HG02610 (cell line): ENCODE measurements around the gene EVA1C.
"Not testable (repeated sequence)": the region's sequence is repeated elsewhere in the genome, so short reads cannot be mapped to it uniquely, and the experiment has no call there.

Experiments
- ATAC-seq: cut with Tn5 transposase; IDR thresholded peaks from one replicate; pipeline ENCODE4 v1.9.1; 2021; ENCODE audit warnings: mild to moderate bottlenecking, moderate library complexity; ENCODE audit not compliant: unreplicated experiment

EVA1C gene

GRCh38 chr21:32423320-32424190 is 11.0 kb downstream of the EVA1C start:
- no peak for ATAC-seq

- ATAC-seq = no peak
Measured at GRCh38 chr21:32424191-32424535, 11.7 kb downstream of the EVA1C start.

DNA sequence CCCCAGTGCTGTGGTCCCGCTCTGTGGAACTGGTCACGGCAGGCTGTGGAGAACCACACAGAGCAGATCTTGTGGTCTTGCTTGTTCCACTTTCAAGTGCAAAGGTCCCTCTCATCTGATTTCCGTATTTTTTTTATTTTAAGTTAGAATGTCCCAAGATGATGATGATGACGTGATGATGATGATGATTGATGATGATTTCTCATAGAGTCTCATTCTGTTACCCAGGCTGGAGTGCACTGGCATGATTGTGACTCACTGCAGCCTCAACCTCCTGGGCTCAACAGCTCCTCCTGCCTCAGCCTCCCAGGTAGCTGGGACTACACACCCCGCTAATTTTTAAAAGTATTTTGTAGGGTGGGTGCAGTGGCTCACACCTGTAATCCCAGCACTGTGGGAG is 12.2 kb downstream of the EVA1C start:
- no peak for ATAC-seq

- ATAC-seq = no peak
Measured at GRCh38 chr21:32425628-32426027, 13.1 kb downstream of the EVA1C start.

GRCh38 chr21:32426066-32426465 is 13.6 kb downstream of the EVA1C start:
- no peak for ATAC-seq

GRCh38 chr21:32426592-32427051 is 14.1 kb downstream of the EVA1C start:
- no peak for ATAC-seq

- ATAC-seq = no peak
Measured at GRCh38 chr21:32427958-32428623, 15.6 kb downstream of the EVA1C start.

GRCh38 chr21:32432982-32433660 is 20.6 kb downstream of the EVA1C start:
- ATAC-seq = not testable (repeated sequence)

DNA sequence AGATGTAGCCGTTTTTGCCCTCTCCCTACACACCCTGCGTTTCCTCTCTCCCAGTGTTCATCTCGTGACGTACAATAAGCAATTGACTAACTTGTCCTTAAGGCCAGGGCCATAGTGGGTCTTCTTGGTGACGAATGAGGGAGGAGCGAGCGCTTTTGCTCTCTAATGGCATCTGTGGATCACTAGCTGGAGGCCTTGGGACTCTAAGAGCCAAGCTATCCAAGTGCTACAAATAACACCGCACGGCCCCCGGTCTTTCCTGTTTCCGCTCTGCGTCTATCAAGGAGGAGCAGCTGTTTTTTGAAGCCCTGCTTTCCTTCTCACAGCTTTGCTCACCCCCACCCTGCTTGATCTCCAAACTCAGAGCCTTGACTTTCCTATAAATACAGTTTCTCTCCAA is 25.2 kb downstream of the EVA1C start:
- ATAC-seq = no peak

DNA sequence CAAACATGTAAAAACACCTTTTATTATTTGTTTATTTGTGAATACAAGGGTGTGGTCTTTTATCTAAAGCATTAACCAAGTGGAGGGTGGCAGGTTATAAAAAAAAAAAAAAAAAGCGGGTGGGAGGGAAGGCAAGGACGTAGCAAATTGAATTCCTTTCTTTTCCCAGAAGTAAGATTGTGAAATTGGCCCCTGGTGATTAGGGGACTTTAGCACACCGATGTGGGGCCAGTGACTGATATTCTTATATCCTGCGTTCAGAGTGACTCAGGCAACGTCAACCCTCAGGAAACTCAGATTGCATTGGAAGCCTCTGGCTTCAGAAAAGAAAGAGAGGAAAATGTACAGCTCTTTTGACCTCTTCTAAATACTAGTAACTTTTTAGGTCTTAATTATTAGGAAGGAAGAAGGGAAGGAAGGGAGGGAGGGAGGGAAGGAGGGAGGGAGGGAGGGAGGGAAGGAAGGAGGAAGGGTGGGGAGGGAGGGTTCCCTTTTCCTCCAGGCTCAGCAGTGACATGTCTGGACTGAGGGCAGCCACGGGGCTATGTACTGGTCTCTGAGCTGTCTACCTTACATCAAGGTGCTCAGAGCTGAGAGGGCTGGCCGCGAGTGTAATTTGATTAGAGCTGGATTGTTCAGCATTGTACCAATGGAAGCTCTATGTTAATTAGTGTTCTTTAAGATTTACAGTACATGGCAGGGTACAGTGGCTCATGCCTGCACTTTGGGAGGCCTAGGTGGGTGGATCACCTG is 30.2 kb downstream of the EVA1C start:
- ATAC-seq = no peak

GRCh38 chr21:32445101-32445500 is 32.6 kb downstream of the EVA1C start:
- ATAC-seq = no peak

GRCh38 chr21:32446440-32446839 is 33.9 kb downstream of the EVA1C start:
- ATAC-seq = not testable (repeated sequence)

DNA sequence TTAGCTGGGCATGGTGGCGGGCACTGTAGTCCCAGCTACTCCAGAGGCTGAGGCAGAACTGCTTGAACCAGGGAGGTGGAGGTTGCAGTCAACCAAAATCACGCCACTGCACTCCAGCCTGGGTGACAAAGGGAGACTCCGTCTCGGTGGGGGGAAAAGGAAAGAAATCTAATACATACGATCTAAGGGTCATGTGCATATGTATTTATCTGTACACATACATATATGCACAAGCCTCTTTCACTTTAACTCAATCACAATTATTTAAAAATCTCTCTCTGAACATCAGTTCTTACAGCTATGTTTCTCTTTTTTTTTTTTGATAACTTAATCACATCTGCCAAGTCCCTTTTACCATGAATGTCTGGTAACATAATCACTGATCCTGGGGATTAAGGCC is 34.7 kb downstream of the EVA1C start:
- ATAC-seq = no peak

DNA sequence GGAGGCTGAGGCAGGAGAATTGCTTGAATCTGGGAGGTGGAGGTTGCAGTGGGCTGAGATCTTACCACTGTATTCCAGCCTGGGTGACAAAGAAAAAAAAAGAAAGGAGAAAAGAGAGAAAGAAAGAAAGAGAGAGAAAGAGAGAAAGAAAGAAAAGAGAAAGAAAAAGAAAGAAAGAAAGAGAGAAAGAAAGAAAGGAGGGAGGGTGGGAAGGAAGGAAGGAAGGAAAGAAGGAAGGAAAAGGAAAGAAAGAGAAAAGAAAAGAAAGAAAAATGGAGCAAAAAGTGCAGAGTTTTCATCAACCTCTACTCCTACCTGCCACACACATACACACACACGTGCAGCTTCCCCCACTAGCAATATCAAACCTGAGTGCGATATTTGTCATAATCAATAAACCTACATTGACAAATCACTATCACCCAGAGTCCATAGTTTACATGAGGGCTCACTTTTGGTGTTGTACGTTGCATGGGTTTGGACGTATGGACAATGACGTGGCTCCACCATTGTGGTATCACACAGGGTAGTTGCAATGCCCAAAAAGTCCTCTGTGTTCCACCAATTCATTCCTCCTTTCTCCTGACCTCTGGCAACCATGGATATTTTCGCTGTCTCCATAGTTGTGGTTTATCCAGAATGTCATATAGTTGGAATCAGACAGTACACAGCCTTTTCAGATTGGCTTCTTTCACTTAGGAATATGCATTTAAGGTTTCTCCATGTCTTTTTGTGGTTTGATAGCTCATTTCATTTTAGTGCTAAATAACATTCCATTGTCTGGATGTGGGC is 36.5 kb downstream of the EVA1C start:
- ATAC-seq = no peak

- ATAC-seq = not testable (repeated sequence)
Measured at GRCh38 chr21:32450881-32451701, 38.6 kb downstream of the EVA1C start.

DNA sequence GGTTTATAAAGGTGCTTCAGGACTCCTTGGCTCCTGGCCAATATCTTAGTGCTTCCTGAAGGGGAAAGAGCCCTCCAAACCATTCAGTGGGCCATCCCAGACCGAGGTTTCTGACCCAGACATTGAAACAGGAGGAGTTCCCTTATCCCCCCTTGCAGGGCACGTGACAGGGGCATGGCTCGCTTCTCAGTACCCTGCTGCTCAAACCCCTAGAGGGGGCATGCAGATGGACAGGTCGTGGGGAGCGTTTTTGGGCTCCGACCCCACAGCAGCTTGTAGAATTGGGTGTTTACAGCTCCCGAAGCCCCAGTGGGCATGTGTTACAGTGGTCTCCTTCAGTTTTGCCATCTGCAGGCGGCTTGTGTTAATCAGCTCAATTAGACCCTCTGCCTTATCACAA is 39.7 kb downstream of the EVA1C start:
- ATAC-seq = not testable (repeated sequence)

DNA sequence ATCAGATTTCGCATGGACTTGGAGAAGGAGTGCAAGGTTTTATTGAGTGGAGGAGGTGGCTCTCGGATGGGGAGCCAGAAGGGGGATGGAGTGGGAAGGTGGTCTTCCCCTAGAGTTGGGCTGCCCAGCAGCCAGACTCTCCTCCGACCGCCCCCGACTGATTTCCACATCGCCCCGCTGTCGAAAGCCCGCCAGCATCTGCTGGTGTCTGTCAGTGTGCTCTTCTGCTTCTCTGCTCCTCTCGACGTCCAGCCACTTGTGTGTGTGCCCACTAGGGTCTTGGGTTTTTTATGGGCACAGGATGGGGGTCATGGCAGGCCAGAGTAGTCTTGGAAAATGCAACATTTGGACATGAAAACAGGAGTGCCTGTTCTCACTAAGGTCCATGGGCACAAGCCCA is 40.1 kb downstream of the EVA1C start:
- ATAC-seq = no peak

DNA sequence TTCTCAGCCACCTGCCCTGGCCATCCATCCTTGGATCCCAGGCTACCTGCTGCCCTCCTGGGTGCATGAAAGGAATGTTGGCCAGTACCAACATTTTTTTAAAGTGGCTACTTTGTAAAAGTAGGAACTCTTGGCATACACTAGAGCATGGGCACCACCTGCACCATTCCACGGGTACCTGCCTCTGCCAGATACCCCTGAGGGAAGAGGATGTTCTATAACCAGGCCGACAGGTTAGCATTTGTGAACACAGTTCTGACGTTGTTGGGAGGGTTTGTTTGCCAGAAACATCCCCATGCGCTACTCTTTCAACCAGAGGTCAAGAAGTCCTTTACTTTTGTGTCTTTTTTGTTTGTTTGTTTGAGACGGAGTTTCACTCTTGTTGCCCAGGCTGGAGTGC is 43.0 kb downstream of the EVA1C start:
- ATAC-seq = no peak

DNA sequence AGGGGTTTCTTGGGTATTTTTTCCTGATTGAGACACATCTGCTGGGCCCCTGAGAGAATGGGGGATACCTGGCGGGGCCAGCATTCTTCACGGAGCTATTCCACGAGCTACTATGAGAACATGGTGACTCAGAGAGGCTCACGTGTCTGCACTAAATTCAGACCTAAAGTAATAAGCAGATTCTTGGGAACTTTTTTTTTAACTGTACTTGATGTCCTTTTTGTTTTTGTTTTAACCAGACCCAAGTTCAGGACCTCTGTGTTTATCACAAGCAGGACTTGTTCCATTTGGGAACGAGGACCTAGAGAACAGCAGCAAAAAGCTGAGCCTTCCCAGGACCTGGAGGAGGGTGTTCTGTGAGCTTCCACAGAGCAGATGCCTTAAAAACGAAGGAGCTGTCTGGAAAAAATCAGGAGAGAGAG is 44.0 kb downstream of the EVA1C start:
- no peak for ATAC-seq
